HG02885 (cell line): Measurements from ENCODE around the gene F7.
"Not testable (repeated sequence)": the region's sequence is repeated elsewhere in the genome, so short reads cannot be mapped to it uniquely, and the experiment has no call there.

Source experiments
- ATAC-seq: cut with Tn5 transposase; IDR thresholded peaks from one replicate; pipeline ENCODE4 v1.9.1; 2021; ENCODE audit warnings: mild to moderate bottlenecking; ENCODE audit not compliant: unreplicated experiment, poor library complexity

The F7 gene

GRCh38 chr13:113105032-113105920, at the start of gene F7:
Gene F7, plus strand, starts transcription at chr13:113105791. Its CDS starts 51 bp downstream, at chr13:113105842.
- ATAC-seq: no peak

- ATAC-seq: no peak
Measured at GRCh38 chr13:113057084-113057483, 48.5 kb upstream of the F7 start.

- not testable (repeated sequence) for ATAC-seq
Measured at GRCh38 chr13:113057559-113057958, 48.0 kb upstream of the F7 start.

GRCh38 chr13:113058129-113058987, 47.2 kb upstream of the F7 start:
- ATAC-seq: no peak

GRCh38 chr13:113058988-113059850, 46.4 kb upstream of the F7 start:
- ATAC-seq: no peak

GRCh38 chr13:113059891-113060290, 45.7 kb upstream of the F7 start:
- ATAC-seq: no peak

GRCh38 chr13:113060557-113061270, 44.9 kb upstream of the F7 start:
- ATAC-seq: no peak

GRCh38 chr13:113061271-113061625, 44.3 kb upstream of the F7 start:
- no peak for ATAC-seq

GRCh38 chr13:113061796-113062425, 43.7 kb upstream of the F7 start:
- no peak for ATAC-seq

- no peak for ATAC-seq
Measured at GRCh38 chr13:113062691-113063090, 42.9 kb upstream of the F7 start.

GRCh38 chr13:113063091-113063491, 42.5 kb upstream of the F7 start:
- no peak for ATAC-seq

GRCh38 chr13:113064000-113064533, 41.5 kb upstream of the F7 start:
- ATAC-seq: no peak

- no peak for ATAC-seq
Measured at GRCh38 chr13:113064534-113065405, 40.8 kb upstream of the F7 start.

GRCh38 chr13:113065406-113066141, 40.0 kb upstream of the F7 start:
- no peak for ATAC-seq

GRCh38 chr13:113066142-113066455, 39.5 kb upstream of the F7 start:
- no peak for ATAC-seq

- ATAC-seq: no peak
Measured at GRCh38 chr13:113066746-113067145, 38.8 kb upstream of the F7 start.
